Stimulated activated CD4-positive, alpha-beta T cell treated with anti-CD3 and anti-CD28 coated beads, Interleukin-12 subunit alpha, Interleukin-12 subunit beta, amount 100 ng/mL, for 4 hours (primary cell): ENCODE measurements around the gene ATP6AP1.
"Not testable (repeated sequence)": the region's sequence is repeated elsewhere in the genome, so short reads cannot be mapped to it uniquely, and the experiment has no call there.

Source experiments
- DNase-seq: peaks from one replicate; pipeline ENCODE4 v3.0.0-alpha.2; 2020

ATP6AP1 gene, protein sequence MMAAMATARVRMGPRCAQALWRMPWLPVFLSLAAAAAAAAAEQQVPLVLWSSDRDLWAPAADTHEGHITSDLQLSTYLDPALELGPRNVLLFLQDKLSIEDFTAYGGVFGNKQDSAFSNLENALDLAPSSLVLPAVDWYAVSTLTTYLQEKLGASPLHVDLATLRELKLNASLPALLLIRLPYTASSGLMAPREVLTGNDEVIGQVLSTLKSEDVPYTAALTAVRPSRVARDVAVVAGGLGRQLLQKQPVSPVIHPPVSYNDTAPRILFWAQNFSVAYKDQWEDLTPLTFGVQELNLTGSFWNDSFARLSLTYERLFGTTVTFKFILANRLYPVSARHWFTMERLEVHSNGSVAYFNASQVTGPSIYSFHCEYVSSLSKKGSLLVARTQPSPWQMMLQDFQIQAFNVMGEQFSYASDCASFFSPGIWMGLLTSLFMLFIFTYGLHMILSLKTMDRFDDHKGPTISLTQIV

GRCh38 chrX:154428176-154429171 lies at the start of gene ATP6AP1:
TSS of gene ATP6AP1 (plus strand) at chrX:154428677. CDS start at chrX:154428693, 16 bp downstream.
- DNase-seq, result peak; percentile 80

DNA sequence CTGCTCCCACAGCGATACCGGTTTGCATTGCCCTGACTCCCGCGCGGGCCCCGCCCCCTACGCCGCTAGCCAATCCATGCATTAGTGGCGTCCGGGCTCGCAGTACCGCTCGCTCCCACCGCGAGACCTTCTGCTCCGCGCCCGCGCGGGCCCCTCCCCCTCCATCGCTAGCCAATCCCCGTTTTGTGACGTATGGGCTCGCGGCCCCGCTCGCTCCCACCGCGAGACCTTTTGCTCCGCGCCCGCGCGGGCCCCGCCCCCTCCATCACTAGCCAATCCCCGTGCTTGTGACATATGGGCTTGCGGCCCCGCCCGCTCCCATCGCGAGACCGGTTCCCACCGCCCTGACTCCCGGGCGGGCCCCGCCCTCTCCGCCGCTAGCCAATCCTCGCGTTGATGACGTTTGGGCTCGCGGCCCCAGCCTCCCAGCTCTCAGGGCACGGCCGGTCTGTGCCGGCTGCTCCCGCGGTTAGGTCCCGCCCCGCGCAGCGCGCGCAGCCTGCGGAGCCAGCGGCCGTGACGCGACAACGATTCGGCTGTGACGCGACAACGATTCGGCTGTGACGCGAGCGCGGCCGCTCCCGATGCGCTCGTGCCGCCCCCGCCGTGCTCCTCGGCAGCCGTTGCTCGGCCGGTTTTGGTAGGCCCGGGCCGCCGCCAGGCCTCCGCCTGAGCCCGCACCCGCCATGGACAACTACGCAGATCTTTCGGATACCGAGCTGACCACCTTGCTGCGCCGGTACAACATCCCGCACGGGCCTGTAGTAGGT lies 49.5 kb upstream of the ATP6AP1 start, which contains the start of gene EMD:
EMD (plus strand) TSS at position 497 of the 770 bp plus-strand sequence; CDS start at position 687, 190 bp downstream.
- peak; percentile 91 for DNase-seq

DNA sequence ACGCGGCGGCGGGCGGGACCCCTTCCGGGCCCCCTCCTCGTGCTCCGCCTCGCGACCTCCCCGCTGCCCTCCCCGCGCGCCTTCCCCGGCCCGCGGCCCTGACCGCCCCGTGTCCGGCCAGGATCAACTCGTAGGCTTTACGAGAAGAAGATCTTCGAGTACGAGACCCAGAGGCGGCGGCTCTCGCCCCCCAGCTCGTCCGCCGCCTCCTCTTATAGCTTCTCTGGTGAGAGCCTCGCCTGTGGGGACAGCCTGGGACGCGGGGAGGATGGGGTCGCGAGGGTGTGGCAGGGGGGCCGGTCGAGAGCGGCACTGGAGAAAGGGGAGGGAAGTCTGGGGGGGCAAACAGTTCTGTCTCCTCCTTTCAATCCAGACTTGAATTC lies 48.9 kb upstream of the ATP6AP1 start:
- DNase-seq, result no peak

DNA sequence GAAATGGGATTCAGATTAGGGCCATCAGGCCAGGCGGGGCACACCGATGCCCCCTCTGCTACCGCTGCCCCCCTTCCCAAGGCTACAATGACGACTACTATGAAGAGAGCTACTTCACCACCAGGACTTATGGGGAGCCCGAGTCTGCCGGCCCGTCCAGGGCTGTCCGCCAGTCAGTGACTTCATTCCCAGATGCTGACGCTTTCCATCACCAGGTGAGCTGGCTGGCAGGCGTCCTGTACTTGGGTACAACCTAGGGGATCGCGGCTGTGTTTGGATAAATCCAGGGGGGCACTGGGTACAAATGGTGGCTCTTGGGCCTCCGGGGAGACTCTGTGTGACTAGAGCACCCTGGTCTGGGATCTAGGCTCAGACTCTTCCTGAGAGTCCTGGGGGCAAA lies 48.3 kb upstream of the ATP6AP1 start:
- DNase-seq, result no peak

- DNase-seq, result no peak
These were observed 47.7 kb upstream of the ATP6AP1 start for GRCh38 chrX:154380787-154381186.

- DNase-seq, result no peak
These were observed 47.2 kb upstream of the ATP6AP1 start for GRCh38 chrX:154381271-154381670.

DNA sequence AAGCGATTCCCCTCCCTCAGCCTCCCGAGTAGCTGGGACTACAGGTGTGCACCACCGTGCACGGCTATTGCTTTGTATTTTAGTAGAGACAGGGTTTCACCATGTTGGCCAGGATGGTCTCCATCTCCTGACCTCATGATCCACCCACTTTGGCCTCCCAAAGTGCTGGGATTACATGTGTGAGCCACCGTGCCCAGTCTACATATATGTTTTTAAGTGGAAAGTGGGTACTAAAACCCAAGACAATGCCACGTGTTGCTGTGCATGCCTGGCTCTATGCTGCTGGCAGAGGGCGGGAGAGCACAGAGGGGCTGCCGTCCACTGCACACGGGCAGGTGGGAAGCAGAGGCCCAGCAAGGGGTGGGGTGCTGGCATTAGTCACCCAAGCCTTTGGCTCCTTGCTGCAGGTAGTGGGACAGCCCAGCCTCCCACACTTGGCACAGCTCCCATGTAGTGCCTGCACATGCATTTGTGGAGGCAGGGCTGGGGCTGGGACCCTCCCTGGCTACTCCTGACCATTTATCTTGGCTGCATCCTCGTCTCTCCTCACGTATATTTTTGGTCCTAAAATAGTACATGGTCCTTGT lies 45.9 kb upstream of the ATP6AP1 start:
- no peak for DNase-seq

DNA sequence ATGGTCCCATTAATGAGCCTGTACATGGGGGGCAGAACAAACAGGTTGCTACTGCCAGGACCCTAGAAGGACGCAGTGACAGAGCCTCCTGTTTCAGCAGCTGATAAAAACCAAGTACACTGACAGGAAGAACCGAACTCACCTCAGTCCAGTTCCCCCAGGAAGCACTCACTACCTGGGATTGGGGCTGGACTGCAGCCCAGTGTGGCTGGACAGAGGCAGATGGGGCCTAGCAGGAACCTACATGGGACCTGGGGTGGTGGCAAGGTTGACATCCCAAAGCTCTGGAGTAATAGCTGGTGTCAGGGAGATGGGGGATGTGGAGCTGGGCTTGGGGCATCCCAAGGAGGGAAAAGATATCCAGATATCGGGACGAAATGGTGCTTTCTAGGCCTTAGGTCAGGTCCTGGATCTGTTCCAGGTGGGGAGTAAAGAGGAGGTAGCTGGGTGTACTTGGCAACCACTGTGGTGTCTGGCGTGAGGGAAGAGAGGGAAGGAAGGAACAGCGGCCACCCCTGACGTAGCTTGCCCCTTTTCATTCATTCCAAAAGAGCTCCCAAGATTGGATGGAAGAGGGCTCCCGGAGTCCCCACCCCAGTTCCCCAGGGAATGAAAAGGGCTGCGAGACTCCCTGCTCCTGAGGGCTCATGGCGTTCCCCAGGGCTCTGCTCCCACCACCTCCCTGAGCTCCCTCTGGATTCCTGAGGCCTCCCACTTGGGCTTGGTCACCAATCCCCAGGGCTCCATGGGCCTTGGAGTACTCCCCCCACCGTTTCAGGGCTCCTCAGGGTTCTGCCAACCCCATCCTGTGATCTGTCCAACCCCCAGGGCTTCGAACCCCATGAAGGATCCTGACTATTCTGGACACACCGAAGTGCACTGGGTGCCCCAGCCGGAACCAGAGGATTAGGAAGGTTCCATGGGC lies 44.9 kb upstream of the ATP6AP1 start:
- no peak for DNase-seq

GRCh38 chrX:154384284-154384892 lies 44.1 kb upstream of the ATP6AP1 start:
- DNase-seq, result no peak

DNA sequence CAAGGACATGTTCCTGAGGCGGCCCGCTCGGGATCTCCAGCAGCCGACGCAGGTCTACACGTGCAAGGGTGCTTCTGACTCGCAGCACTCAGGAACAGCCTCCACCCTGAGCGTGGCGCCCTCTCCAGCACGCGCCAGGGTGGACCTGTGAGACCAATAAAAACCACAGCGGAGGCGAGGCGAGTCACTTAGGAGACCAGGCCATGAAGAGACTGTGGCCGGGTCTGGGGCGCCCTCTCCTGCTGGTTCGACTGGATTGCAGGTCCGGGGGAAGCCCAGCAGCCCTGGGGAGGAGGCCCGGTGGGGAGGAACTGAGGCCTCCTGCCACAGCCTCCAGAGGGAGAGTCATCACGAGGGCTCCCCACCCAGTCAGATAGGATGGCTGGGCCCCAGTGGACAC lies 40.4 kb upstream of the ATP6AP1 start:
- DNase-seq, result not testable (repeated sequence)

DNA sequence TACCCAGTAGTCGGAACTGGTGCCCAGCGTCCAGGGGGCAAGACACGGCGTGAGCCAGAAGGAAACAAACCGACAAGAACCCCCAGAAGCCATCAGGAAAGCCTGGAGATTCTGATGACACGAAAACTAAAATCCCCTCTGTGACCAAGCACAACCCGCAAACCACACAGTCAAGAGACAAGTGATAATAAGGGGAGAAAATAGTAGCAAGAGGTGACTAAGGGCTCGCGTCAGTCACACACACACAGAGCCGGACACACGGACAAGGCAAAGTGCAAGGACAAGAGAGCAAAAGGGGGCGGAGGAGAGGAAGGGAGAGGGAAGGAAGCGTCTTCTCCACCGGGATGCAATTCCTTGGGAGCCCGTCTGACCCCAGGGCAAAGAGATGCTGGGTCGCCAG lies 39.8 kb upstream of the ATP6AP1 start:
- DNase-seq, result not testable (repeated sequence)

DNA sequence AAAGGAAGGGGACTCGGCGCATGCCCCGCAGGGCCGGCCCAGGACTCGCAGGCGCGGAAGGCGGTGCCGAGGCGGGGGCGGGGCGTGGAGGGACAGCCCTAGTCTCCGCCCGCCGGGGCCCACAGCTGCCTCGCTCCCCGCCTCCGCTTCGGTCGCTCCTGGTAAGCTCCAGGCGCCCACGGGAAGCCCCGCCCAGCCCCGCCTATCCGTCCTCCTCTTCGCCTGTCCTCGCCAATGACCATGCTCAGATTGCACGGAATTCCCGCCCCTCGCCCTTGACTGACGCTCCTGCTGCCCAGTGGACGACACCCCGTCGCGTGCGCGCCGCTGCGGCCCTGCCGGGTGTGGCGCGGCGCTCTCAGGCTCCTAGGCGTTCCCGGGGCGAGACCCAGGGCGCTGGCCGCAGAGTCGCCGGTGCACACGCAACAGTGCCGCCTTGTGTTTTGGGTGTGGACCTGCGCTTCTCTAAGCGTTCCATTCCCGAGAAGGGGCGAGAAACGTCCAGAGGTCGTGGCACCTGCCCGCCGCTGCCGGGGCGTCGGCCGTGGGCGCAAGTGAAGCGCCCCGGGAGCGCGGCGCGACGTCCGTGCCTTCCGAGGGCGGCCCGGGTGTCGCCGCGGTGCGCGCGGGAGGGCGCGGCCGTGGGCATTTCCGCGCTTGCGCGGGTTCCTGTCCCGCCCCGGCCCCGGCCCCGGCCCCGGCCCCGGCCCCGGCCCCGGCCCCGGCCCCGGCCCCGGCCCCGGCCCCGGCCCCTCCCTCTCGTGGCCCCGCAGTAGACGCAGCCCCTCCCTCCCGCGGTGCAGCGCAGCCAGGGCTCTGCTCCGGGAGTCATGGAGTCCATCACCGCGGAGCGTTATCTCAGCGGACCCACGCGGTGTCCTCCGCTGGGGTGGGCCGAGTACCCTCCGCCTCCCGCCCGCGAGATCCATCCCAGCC lies 38.4 kb upstream of the ATP6AP1 start:
- not testable (repeated sequence) for DNase-seq

DNA sequence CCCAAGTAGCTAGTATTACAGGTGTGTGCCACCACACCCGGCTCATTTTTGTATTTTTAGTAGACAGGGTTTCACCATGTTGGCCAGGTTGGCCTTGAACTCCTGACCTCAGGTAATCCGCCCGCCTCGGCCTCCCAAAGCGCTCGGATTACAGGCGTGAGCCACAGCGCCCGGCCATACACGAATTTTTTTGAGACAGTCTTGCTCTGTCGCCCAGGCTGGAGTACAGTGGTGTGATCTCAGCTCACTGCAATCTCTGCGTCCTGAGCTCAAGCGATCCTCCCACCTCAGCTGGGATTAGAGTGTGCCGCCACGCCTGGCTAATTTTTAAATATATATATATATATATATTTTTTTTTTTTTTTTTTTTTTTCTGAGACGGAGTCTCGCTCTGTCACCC lies 32.1 kb upstream of the ATP6AP1 start:
- not testable (repeated sequence) for DNase-seq

- DNase-seq, result peak; percentile 66
These were observed 31.2 kb upstream of the ATP6AP1 start for GRCh38 chrX:154396973-154397887.

- peak; percentile 80 for DNase-seq
These were observed 30.4 kb upstream of the ATP6AP1 start, which contains the start of gene RPL10 for GRCh38 chrX:154397888-154398667. TSS of gene RPL10 (plus strand) at chrX:154398377. CDS start at chrX:154398520, 143 bp downstream.

GRCh38 chrX:154398668-154399526 lies 29.6 kb upstream of the ATP6AP1 start:
- peak; percentile 74 for DNase-seq
